NCI-H446 treated with DMSO at 0.1 percent for 48 hours (cell line): ENCODE data around the gene VENTX.

Experiments
- DNase-seq: peaks from one replicate; lab custom pipeline; 2025; lab: John Stamatoyannopoulos, UW

Gene VENTX

DNA sequence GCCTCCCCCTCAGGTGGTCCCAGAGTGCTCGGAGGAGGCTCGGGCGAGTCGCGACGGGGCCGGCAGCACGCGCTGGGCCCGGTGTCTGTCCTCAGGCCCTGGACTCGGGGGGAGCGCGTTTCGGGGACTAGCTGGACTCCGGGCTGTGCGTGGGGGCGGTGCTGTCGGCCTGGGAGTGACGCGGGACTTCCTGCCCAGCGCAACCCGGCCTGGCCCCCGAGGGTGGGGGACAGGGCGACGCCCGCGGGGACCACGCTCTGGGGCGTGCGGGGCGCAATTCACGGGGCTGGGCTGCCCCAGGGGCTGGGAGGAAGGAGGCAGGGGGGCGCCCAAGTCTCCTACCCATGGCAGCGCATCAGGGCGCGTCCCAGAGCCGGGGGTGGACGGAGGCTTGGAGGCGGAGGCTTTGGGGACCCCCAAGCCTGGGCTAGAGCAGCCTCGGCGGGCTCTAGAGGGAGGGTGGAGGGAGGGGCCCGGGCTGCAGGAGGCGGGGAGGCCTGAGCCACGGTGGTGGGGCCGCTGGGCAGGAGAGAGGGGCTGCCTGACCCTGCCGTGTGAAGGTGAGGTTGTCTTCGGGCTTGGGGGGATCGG is 2.3 kb upstream of the VENTX start:
- DNase-seq, result no peak

DNA sequence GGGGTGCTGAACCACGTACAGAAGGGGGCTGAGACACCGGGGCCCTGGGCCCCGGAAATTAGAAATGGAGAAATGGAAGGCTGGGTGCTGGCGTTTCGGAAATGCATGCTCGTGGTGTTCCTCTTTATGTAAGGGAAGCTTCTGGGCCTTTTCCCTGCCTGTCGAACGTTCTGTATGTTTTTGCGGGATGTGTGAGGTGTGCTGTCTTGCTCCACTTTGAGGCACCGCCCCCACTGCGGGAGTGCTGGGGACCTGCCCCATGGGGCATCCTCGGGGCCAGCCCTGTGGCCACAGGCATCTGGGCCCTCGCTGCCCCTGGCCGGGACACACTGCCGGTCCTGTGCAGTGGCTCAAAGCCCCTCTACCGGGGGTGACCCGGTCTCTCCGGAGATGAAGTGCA is 1.7 kb upstream of the VENTX start:
- DNase-seq, result no peak

DNA sequence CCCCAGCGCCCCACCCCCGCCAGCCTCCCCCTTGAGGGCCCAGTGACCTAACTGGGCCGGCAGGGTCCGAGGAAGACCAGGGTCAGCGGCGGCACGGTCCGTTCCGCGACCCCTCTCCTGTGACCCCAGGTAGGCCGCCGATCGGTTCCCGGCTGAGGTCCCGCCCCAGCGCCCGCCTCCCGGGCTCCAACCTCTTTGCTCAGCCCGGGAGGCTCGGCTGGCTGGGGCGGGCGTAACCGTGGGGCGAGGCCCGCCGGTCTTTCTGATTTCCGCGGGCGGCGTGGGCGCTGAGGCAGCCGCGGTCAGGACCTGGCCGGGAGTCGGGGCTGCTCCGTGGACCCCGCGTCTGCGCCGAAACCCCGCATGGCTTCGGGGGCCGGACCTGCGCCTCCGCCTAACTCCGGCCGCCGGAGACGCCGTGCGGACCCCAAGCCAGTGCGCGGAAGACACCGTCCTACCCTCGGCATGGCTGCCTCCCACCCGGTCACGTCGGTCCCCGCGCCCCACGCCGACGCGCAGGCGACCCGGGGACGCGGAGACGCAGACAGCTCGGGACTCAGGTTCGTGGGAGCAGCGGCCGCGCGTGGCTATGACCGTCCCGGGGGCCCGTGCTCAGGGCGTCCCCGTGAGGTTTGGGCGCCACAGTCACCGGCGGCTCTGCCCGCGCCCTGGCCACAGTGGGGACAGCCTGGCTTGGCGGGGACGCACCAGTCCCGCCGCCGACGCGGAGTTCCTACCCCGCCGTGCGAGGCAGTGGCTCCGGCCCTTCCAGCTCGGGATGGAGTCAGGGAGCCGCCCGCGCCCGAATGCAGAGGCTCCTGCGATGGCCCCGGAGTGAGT is 1.0 kb upstream of the VENTX start:
- DNase-seq, result no peak

DNA sequence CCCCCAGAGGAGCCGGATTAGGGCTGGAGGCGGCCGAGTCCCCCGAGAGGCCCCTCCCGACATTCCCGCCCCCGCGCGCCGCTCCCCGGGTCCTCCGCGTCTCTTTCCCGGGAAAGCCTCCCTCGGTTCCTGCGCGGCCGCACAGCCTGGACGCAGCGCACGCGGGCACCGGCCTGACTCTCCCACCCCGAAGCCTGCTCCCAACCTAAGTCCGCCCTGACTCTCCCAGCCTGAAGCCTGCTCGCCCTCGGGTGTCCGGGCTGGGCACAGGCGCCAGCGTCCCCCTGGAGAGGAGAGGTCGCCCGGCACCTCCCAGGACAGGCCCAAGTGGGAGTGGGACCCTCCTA is 441 bp upstream of the VENTX start:
- no peak for DNase-seq

DNA sequence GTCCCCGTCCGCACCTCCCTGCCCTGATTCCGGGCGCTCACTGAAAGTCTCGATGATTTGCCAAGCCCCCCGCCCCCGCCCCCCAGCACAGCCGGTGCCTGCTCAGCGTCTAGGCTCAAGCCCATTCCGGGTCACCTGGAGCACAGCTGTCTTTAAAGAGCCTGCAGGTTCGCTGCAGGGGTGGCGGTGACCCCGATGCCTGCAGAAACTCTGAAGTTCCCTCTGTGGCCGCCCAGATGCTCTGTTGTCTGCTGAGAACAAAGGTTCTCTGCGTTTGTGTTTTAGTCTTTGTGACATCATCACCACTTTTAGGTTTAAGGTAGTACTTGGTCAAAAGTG is 780 bp downstream of the VENTX start:
- no peak for DNase-seq

DNA sequence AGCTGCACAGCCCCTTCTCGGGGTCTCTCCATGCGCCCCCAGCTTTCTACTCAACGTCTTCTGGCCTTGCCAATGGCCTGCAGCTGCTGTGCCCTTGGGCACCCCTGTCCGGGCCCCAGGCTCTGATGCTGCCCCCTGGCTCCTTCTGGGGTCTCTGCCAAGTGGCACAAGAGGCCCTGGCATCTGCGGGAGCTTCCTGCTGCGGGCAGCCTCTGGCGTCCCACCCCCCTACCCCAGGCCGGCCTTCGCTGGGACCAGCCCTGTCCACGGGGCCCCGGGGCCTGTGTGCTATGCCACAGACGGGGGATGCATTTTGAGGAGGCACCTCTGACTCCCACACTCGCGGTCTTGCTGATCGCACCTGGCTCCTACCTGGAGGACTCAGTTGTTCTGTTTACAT is 2.3 kb downstream of the VENTX start:
- DNase-seq, result no peak

DNA sequence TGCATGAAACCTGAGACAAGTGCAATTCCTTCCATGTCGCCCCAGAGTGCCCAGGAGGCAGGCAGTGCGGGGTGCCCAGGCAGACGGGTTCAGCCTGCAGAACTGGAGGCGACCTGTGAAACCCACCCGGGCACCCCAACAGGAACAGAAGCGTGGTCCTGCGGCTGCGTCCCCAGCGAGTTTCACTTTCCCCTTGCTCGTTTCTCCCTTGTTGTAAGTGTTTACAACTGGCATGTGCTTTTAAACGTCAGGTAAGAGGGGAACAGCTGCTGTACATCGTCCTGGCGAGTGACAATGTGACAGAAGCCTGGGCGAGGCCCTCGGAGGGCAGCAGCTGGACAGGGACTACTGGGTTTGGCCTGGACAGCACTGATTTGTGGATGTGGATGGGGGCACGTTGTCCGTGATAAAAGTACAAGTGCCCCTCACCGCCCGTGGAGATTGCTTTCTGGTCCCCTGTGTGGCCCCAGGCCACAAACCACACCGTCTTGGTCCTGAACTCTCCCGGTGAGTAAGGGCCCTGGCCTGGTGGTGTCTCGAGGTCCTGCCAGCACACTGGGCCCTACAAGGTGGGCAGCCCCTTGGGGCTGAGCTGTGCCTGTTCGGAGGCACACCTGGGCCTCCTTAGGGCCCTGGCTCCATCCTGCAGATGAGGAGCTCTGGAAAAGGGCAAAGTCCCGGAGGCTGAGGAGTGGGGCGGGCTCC is 4.0 kb downstream of the VENTX start:
- no peak for DNase-seq

DNA sequence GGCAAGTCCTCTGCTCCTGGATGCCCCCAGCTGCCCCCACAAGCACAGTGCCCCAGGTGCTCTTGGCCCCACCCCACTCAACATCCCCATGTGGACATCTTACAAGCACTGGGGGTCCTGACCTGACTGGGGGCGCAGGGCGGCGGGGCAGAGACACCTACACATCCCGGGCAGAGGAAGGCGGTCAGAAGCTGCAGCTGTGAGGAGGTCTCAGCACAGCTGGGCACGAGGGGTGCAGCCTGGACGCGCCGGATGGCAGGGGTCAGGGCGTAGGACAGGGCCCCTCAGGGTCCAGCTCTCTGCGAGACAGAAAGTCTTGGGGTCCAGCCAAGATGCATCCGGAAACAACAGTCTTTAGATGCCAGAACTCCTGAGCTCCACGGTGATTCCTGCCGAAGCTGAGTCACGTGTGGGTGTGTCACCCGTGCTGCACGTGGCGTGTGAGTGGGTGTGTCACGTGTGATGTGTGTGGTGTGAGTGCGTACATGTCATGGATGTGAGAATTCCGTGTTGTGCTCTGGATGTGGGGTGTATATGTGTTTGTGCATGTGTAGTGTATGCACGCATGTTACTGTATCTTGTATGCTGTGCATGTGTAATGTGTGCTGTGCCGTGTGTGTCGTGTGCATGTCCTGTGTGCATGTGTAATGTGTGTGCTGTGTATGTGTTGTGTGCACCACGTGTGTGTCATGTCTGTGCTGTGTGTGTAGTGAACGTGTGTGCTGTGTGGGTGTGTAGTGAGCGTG is 5.1 kb downstream of the VENTX start:
- no peak for DNase-seq

DNA sequence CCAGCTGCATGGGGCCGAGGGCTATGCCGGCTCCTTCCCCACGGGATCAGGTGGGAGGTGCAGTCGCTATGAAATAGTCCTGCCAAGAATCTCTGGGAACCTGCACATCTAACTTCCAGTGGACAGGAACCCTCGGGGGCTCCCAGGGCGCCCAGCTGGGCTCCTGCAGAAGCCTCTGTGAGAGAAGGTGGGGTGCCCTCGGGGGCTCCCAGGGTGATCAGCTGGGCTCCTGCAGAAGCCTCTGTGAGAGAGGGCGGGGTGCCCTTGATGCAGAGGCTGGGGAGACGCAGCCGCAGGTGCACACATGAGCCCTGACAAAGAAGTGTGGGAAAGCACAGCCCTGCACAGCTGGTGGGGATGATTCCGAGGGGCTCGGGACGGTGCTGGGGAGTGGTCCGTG is 5.9 kb downstream of the VENTX start:
- no peak for DNase-seq

DNA sequence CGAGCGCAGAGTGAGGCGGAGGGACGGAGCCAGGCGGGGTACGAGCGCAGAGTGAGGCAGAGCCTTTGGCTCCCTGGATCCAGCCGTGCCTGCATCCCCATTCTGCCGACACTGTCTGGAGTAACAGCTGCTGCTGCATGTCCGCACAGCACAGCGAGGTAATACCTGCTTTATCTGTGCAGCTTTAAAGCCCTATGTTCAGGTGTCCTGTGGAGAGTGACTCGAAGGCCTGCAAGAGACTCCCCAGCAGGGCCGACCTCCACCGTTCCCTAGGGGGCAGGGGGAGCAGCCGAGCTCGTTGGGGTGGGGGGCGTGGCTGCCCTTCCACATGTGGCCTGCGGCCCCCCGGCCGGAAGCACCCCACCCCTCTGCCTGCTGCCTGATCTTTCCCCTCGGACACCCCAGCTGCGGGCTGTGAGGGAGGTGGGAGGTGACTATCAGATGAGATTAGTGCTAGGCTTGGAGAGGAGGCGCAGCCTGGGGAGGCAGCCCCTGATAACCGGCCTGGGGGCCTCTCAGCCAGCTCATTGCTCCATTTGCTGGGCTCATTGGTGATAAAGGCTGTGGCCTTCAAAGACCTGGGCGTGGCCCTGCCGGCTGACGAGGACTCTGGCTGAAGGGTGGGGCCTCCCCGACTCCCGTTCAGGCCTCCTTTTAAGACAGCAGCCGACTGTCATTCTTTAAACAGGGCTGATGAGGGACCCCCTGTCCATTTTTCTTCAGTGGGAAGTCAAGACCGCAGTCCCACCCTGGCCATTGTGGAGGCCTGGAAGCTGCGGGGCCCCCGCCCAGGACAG is 8.0 kb downstream of the VENTX start:
- DNase-seq, result no peak

DNA sequence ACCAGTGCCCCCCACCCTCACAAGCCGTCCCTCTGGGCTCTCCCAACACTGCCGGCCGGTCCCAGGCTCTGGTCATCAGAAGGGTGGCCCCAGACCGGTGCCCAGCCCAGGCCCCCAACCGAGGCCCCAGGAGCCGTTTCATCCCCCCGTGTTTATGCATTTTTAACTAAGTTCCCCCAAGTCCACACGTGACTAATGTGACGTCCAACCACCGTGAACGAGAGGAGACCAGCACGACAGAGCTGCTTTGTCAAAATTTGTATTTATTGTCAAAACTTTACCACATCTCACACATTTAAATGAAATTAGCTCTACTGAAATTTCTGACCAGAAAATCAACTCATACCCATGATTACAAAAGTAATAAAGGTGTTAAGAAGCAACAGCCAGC is 8.6 kb downstream of the VENTX start:
- DNase-seq, result no peak

DNA sequence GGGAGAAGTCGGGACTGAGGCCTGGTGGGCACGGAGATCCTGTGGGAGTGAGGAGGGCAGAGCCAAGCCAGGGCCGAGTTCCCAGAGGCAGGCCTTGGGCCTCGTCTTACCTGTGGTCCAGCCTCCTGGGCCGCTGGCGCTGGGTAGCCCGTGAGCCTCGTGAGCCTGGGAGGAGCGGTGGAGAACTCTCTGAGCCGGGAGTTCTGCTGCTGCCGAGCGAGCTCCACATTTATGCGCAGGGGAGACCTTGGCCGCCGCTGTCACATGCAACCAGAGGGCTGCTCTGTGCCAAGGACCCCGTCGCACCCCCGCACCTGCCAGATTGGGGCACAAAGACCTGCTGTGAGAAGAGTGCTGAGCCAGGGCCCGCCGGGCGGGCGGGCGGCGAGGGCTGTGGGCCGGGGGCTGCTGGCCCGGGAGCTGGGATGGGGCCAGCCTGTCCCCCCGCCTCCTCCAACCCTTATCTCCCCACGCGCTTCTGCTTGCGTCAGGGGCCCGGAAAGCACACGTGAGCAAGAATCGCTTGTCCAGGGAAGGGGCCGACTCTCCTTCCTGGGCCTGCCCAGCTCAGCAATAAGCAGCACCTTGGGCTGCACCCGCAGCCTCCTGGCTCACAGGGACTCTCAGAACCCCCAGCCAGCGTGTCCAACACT is 10.2 kb downstream of the VENTX start:
- DNase-seq, result no peak

DNA sequence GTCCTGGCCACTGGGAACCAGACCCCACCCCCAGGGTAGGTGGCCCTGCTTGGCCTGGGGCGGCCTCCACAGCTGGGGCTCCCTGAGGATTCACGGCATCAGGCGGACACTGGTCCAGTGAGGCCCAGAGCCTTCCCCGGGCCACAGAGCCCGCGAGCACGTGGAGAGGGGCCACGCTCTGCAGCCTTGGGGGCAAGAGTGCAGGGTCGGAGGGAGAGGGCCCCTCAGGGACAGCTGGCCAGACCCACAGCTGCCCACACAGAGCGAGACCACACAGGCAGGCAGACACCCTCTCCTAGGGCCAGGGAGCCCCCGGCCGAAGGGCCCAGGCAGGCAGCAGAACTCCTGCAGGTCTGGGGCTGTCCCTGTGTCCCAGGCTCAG is 10.7 kb downstream of the VENTX start:
- DNase-seq, result no peak

DNA sequence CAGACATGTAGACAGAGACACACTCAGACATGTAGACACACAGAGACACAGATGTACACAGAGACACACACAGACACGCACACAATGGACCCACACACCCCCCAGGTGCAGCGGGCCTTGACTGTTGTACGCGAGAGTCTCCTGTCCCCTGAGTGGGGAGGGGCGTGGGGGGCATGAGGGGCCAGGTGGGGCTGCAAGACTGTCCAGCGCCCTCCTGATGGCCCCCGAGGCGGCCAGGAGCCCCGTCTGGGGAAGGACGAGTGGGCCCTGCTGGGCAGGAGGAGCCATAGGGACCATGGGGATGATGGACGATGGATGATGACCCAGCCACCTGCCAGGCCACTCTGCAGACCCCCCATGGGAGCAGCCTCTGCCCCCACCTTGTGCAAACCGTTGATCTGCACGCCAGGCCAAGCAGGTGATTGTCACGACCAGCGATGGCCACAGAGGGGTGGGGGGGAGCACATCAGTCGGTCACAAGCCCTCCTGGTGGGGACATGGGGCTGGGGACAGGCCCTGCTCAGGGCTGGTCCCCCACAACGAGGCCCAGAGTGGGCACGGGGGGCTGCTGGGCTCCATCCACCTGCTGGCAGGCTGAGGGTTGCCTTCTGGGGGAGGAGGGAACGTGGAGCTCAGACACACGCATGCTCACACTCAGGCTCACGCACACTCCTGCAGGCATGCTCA is 11.6 kb downstream of the VENTX start:
- DNase-seq, result no peak

DNA sequence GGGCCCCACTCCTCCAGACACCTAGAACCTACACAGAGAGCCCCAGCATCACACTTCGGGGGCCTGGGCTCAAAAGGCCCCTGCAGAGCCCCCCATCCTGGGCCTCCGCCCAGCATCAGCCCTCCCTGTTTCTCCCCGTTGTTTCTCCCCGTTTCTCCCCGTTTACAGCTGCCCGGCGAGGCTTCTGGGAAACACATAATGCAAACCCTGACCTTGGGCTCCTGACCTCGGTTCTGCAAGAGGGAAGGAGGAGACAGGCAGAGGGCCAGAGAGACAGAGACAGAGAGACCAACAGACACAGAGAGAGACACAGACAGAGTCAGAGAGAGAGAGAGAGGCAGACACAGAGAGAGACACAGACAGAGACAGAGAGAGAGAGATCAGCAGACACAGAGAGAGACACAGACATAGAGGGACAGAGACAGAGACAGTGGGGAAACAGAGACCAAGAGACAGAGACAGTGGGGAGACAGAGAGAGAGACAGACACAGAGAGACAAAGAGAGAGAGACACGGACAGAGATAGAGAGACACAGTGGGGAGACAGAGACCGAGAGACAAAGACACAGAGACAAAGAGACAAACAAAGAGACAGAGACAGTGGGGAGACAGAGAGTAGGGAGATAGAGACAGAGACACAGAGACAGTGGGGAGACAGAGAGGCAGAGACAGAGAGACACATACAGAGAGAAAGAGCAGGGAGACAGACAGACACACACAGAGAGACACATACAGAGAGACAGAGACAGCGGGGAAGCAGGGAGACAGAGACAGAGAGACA is 12.5 kb downstream of the VENTX start:
- DNase-seq, result no peak

DNA sequence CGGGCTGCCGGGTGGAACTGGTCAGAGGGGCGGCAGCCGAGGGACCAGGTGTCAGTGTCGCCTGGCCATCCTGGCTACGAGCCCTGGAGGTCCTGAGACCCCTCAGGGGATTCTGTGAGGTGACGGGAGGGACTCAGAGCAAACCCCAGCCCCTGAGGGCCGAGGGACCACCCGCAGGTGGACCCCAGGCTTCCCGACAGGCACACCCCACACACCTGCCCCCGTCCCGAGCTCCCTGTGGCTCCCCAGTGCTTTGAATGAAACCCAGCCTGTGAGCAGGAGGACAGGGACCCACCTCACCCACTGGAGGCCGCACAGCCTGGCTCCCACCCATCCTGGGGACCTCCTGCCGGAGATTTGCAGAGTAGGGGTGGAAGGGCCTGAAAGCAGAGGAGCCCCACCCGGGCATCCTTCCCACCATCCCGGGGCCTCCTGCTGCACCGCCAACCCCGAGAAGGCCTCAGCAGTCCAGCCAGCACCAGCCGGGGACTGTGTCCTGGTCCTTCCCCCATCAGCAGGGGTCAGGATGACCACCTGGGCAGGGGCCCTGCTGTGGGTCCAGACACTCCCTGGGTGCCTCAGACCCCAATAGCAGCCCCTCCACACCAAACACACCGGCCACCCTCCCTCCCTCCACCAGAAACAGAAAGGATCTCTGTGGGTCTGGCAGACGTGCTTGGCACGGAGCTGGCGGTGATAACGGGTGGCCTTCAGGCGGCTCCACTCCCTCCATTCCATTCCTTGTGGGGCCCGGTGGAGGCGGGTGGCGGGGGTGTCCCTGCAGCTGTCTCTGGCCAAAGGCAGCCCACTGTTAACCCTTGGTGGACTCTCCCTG is 13.9 kb downstream of the VENTX start:
- no peak for DNase-seq

DNA sequence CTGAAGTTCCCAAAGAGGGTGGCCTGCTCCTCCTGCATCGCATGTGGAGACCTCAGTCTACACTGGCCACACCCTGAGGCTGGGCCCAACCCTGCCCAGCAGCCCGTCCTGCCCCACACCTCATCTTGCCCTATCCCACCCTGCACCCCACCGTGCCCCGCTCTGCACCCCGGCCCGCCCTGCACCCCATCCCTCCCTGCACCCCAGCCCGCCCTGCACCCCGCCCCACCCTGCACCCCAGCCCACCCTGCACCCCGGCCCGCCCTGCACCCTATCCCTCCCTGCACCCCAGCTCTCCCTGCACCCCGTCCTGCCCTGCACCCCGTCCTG is 14.5 kb downstream of the VENTX start:
- no peak for DNase-seq

DNA sequence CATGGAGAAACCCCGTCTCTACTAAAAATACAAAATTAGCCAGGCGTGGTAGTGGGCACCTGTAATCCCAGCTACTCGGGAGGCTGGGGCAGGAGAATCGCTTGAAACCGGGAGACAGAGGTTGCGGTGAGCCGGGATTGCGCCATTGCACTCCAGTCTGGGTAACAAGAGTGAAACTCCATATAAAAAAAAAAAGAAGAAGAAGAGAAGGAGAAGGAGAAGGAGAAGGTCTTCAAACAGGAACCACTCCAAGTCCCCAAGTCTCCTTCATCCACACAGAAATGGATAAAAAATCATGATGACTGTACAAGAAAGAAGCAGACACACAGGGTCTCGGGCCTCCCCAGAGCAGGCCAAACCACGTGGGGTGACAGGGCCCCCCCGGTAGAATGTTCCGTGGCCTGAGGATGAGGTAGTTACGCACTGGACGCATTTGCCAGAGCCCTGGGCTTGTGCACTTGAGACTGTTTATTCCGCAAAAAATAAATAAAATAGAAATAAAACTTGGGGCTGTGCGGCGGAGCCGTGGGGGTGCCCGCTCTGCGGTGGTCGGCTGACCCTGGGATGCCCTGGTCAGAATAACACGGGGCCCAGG is 15.8 kb downstream of the VENTX start:
- no peak for DNase-seq
